SIG-M5 treated with dmso at 0.1 percent for 504 hours (cell line): ENCODE measurements around the gene CEBPB.

Experiments
- DNase-seq: peaks from one replicate; lab custom pipeline; 2025; ENCODE audit not compliant: unreplicated experiment; lab: John Stamatoyannopoulos, UW

CEBPB gene

DNA sequence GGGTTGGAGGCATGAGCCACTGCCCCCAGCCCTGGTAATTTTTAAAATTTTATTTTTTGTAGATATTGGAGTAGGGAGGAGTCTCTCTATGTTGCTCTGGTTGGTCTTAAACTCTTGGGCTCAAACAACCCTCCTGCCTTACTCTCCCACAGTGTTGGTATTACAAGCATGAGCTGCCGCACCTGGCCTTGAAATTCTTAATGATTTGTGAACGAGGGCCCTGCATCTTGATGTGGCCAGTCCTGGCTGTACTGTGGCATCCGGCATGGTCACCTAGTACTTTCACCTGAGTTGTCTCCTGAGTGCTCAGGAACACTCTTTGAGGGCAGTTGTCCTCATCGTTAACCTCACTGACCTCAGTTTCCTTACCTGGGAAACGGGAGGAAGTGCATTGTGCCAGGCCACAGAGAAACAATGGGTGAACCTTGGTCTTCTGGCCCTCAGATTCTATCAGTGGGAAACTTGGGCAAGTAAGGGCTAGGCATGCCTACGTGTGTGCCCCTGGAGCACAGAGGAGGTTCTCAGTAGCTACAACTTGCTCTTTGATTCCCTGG lies 19.5 kb downstream of the CEBPB start:
- no peak for DNase-seq

GRCh38 chr20:50211091-50211490 lies 20.5 kb downstream of the CEBPB start:
- no peak for DNase-seq

DNA sequence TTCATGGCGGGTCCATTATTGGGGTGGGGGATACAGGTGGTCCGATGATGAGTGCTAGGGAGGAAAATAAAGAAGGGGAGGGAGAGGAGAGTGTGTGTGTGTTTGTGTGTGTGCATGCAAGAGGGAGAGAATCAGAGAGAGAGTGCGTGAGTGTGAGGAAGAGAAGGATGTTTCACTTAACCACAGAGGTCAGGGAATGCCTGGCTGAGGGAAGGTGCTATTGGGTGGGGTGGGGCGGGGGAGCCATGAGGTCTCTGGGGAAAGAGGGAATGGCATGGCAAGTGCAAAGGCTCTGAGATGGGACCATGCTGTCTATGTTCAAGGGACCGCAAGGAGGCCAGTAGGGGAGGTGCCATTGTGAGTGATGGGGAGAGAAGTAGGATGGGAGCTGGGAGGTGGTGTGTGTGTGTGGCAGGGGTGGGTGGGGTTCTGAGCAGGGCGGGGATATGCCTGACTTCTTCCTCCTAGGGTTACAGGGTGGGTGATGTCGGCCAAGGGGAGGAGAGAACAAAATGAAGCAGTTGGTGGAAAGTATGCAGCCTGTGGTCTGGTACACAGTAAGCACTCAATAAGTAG lies 23.0 kb downstream of the CEBPB start:
- DNase-seq, result no peak

GRCh38 chr20:50214226-50215024 lies 23.8 kb downstream of the CEBPB start:
- DNase-seq, result no peak

GRCh38 chr20:50215101-50215690 lies 24.6 kb downstream of the CEBPB start:
- no peak for DNase-seq

DNA sequence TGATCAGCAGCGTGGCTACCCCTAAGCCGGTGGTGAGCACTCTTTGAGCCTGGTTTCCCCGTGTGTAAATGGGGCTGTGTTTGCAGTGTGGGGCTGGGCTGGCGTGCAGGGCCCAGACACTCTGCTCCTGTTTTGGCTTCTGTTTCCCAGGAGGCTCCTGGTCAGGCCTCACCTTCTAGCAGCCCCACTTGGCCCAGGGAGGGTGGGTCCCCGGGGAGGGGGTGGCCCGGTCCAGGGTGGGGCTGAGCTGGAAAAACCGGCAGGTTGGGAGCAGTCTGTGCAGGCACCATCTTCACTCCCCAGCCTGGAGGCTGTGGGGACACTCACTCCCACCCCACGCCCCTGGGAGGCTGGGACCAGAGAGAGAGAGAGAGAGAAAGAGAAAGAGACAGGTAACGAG lies 25.3 kb downstream of the CEBPB start:
- DNase-seq, result no peak

DNA sequence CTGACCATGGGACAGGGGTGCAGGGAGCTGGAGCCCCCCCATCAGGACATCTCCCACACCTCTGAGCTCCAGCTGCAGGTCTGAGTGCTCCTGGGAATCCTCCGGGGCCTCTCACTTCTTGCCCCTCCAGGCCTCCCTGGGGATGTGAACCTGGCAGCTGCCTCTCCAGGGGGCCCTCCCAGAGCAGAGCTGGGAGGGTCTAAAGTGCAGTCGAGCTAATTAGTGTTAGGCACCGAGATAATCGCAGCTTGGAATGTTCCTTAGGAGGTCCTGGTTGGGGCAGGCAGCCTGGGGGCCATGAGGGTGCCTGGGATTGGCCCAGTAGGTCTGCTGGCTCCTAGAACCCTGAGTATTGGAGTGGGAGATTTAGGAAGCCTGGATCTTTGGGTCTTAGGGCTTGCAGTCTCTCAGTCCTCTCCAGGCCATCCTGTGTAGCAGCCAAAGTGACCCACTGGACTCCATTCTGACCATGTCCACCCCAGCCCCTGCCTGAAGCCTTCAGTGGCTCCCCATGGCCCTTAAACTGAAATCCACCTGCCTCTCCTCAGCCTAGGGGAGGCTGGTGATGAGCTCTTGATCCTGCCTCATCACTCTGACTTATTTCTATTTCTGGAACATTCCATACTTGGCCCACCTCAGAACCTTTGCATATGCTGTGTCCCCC lies 26.0 kb downstream of the CEBPB start:
- no peak for DNase-seq

- DNase-seq, result no peak
Measured at GRCh38 chr20:50217207-50217949, 26.7 kb downstream of the CEBPB start.

GRCh38 chr20:50218987-50219435 lies 28.4 kb downstream of the CEBPB start:
- no peak for DNase-seq

DNA sequence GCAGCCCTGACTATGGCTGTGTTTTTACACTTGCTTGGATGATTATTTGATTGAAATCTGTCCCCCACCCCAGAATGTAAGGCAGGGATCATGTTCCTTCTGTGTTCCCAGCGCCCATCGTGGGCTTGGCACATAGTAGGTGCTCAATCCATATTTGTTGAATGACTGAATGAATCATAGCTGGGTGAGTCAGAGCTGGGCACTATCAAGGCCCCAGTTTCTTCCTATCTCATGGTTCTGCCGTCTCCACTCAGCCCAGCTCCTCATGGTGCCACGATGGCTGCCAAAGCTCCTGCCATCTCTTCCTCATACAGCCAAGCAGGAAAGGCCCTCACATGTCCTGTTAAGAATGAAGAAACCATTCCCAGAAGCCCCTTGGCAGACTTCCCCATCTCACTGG lies 29.0 kb downstream of the CEBPB start:
- no peak for DNase-seq

DNA sequence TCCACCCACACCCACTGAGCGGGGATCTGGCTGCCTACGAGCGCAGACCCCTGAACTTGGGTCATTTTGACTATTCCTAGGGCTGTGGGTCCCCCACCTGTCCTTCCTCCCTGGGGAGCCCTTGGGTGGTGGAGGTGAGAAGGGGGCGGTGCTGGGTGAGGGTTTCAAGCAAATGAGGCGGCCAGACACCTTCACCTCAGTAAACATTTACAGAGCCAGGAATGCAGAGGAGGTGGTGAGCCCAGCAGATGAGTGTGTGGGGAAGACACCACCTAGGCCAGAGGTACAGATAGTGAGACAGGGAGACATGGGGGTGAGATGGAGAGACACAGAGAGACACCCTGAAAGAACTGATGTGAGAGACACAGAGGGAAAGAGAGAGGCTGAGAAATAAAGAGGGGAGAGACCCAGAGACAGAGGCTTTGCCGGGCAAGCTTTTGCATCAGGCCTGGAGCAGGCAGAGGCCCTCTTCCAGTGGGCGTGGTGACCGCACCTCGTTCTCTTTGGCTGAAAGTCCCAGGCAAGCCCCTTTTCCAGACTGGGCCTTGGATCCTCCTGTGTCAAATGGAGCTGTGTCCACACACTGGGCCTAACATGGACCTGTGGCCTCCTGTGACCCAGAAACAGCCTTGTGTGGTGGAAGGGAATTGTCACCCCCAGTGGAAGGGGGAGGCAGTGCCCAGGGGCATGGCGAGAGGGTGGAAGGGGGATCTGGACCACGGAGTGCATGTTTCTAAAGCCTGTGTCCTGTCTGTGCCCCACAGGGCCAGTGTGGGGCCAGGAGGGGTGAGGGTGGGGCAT lies 29.7 kb downstream of the CEBPB start:
- no peak for DNase-seq

DNA sequence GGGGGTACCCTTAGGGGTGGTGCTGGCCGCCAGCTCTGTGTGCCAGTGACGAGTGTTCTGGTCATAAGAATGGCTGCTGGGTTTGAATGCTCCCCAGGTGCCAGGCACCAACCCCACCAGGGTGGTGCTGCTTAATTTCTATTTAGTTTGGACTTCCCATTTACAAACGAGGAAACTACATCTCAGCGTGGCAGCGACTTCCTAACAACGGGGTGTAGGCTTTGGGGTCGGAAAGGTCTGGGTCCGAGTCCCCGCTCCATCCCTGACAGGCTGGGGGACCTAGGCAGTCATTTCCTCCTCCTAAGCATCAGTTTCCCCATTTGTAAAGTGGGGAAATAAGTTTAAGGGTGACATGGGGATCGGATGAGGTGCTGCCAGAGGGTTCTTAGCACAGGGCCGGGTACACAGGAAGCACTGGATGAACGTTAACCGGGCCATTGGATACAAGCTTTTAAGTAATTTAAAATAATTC lies 30.3 kb downstream of the CEBPB start:
- no peak for DNase-seq

DNA sequence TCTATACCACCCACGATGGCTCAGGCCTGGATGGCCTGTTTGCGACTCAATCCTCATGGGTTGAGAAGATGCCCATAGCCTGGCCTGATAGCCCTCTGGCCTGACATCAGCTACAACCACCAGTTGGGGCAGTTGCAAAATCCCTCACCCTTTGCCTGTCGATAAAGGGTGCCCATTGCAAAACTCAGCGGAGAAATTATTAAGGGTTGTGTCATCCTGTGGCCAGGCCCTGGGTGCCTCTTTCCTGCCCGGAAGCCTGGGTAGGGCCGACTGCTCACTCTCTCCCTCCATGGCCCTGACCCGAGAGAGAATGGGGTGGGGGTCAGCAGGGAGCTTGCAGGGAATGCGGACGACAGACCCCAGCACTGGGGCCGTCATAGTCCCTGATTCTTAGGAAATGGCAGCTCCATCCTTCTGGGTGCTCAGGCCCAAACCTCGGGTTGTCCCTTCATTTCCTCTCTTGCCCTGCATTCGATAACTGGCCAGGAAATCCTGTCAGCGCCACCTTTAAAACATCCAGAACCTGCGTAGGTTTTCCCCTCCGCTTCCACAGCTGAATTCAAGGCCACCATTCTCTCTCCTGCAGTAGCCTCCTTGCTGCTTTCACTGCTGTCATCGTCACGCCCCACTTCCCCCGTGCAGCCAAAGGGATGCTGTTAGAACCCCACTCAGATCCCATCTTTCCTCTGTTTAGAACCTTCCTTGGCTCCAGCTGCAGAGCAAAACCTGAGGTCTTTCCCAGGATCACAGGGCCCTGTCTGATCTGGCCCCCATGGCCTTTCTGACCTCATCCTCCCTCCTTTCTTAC lies 31.1 kb downstream of the CEBPB start:
- DNase-seq, result peak; percentile 77

GRCh38 chr20:50222309-50223038 lies 31.8 kb downstream of the CEBPB start:
- no peak for DNase-seq

DNA sequence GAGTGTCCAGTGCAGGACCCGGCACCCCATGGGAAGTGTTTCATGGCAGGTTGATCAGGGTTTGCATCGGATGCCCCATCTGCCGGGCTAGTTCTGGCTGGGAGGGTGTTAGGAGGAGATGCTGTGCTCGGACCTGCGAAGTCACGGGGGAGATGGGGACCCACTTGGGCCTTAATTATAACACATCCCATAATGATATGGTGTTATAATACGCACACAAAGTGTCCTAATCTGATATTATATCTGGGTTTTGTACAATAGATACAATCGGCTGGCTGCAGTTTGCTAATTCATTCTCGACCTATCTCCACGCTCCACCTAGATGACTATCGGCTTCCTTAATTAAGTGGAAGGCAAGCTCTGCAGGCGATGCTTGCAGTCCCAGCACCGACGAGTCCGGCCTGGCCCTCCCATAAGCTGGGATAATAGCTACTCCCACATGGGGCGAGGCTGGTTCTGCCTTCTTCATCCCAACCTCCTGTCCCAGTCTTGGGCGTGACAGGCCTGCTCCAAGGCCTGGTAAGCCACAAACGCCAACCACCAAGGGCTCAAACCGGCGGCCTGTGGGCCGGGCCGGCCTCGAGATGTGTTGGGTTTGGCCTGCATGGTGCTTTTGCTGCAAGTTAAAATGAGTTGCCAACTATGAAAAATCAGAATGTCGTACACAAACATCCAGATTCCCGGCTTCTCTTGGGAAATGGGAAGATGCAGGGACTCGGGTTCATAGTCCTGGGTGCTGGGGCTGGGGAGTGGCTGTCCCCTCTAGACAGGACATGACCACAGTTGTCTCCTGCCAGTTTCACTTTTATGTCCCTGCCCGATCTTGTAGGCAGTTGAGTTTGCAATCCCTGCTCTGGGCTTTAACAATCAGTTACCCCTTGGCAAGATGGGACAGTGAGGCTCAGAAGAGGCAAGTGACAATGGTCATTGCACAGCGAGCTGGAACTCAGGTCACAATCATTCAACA lies 32.7 kb downstream of the CEBPB start:
- no peak for DNase-seq

DNA sequence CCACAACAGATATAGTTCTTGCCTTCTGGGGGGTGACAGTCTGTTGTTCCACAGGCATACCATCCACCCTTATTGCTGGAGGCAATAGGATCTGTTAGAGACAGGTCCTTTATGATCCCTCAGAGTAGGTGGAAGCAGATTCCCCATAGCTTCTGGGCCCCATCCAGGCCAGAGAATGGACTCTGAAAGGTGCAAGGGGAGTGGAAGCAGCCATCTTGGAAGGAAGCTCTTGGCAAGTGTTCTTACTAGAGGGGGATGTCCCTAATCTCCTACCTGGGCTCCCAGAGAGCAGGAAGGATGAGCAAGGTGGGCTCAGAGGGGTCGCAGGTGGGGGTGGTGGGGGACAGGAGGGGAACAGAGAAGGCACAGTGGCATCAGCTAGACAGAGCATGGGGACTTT lies 33.4 kb downstream of the CEBPB start:
- DNase-seq, result no peak

DNA sequence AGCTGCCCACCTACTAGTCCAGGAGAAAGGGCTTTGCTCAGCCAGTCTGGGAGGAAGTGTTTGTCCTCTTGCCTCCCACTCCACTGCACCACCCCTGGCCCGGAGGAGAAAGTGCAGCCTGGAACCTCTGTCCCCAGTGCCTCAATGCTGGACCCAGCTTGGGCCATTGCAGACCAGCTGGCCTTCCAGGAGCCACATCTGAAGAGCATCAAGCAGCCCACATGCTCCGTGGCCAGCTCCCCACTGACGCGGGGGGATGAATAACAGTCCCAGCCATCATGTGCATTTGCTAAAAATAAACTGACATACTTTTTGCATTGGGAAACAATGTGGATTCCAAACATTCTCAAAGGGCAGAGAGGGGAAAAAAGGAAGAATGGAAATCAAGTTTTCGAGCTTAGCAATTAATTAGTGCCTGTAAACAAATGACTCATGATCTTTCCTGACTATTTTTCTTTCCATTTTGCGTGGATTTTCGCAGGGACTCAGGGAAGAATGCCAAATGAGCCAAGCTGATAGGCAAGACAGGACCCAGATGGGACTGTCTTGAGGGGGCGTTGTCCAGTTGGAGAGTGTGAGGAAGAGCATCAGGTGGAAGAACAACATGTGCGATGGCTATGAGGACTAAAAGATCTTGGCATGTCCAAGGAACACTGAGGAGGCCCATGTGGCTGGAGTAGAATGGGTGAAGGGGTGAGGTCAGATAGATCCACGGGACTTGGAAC lies 34.1 kb downstream of the CEBPB start:
- no peak for DNase-seq
